Measurements from ENCODE around the gene GJD3. TPM values are rescaled to one million over a fixed set of nuclear protein-coding genes. Genes with fewer than 3 reads are reported as not detected.

GJD3 gene
- total RNA-seq, 1 donor from 2014 or later, result not detected

DNA sequence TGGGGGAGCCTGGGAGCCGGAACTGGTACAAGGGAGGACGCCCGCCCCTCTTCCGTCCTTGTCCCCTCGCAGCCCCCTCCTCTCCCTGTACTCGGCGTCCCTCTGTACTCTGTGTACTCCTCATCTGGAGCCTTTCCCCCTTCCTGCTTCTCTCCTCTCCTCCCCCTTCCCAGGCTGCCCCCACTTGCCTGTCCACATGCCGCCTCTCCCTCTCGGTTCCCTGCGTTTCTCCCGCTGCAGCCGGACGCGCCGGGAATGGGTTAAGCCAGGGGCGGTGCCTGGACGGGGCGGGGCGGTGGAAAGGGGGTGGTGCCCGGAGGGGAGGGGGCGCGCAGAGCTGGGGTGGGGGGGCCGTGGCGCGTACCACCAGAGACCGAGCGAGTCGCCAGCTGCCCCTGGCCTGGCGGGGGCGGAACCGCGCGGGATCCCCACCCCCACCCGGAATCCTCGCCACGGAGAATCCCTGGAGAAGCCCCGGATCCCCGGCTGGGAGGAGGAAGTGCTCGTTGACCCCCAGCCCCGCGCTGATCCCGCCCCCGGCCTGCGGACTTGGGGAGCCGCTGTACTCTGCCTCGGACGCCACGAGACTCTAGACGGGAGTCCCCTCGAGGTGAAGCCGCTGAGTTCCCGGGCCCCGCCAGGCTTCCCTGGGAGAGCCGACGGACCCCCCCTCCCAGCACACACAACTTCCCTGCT is 22.6 kb downstream of the GJD3 start:
- intact Hi-C loops (cut with DNase I), result loop anchor here (1.0 kb wide), 3 partner anchors 10 to 24 kb away; no protein-coding TSS in a partner anchor
- Histone ChIP-seq H3K27ac (peak overlapping the region; percentile 92 to 94), H3K4me3 (peak overlapping the region; percentile 84 to 91), H3K36me3 (no peaks in the 10 kb centered on the region), H3K27me3 (no peaks in the 10 kb centered on the region), H3K9me3 (no peaks in the 10 kb centered on the region), H3K4me1 (peaks cover 15 to 28% of the 10 kb centered on the region in 2 donors)
- peak in 1 of 2 donors; percentile 87 for DNase-seq (ENCODE audit: low spot score in 2 of 2)
- TF ChIP-seq CTCF (IDR thresholded peaks at IDR 0.05), result no peak

DNA sequence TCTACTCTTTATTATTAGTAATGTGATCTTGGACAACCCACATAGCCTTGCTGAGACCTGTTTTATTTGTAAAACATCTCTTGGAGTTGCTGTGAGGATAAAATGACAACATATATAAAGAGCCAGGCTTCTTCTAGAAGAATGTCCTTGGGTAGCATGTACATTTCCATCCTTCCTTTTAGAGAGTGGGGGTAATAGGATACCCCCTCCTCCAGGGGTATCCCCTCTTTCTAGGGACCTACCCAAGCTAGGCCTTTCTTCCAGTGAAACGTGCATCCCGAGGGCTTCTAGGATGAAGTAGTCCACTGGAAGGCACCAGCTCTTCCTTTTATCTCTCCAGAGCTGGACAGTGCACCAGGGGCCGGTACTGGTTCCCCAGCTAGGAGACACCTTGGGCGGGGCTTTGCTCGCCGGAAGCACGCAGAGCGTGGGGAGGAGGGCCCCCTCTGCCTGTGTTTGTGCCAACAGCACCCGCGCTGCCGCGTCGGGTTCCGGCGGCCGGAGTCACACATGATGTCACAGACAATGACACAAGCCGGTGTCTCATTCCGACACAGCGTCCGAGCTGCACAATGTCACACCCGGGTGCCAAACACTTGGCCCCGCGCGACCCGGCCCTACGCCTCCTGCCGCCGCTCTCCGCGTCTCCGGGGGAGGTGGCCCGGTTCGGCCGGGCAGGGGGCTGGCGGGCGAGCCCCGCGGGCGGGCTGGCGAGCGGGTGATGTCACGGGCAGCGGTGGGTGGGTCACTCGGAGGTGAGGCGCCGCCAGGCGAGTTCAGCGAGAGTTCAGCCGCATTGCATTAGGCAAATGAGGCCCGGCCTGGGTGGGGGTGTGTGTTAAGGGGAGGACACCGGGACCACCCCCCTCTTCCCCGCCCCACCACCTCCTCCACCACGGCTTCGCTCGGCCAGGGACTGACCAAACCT is 23.4 kb downstream of the GJD3 start:
- peak overlapping the region; percentile 84 to 91 for H3K4me3 ChIP-seq
- H3K36me3 ChIP-seq, result no peaks in the 10 kb centered on the region
- no peaks in the 10 kb centered on the region for H3K27me3 ChIP-seq
- intact Hi-C loops (cut with DNase I), result loop anchor here (1.0 kb wide), 3 partner anchors 9 to 23 kb away; no protein-coding TSS in a partner anchor
- H3K4me1 ChIP-seq, result peaks cover 10 to 21% of the 10 kb centered on the region in 2 donors
- peak; percentile 88 to 98 for DNase-seq (ENCODE audit: low spot score in 2 of 2)
- no peaks in the 10 kb centered on the region for H3K9me3 ChIP-seq
- peak overlapping the region; percentile 92 to 94 for H3K27ac ChIP-seq
- TF ChIP-seq CTCF (IDR thresholded peaks at IDR 0.05), result no peak

GRCh38 chr17:40340327-40340726 is 24.2 kb downstream of the GJD3 start:
- peak overlapping the region; percentile 92 to 94 for H3K27ac ChIP-seq
- intact Hi-C loops (cut with DNase I), result no loop called here
- H3K27me3 ChIP-seq, result no peaks in the 10 kb centered on the region
- no peak overlapping the region for H3K4me3 ChIP-seq
- peaks cover 5 to 22% of the 10 kb centered on the region in 2 donors for H3K4me1 ChIP-seq
- H3K9me3 ChIP-seq, result no peaks in the 10 kb centered on the region
- TF ChIP-seq CTCF (IDR thresholded peaks at IDR 0.05), result no peak
- no peak for DNase-seq (ENCODE audit: low spot score in 2 of 2)
- H3K36me3 ChIP-seq, result no peaks in the 10 kb centered on the region

DNA sequence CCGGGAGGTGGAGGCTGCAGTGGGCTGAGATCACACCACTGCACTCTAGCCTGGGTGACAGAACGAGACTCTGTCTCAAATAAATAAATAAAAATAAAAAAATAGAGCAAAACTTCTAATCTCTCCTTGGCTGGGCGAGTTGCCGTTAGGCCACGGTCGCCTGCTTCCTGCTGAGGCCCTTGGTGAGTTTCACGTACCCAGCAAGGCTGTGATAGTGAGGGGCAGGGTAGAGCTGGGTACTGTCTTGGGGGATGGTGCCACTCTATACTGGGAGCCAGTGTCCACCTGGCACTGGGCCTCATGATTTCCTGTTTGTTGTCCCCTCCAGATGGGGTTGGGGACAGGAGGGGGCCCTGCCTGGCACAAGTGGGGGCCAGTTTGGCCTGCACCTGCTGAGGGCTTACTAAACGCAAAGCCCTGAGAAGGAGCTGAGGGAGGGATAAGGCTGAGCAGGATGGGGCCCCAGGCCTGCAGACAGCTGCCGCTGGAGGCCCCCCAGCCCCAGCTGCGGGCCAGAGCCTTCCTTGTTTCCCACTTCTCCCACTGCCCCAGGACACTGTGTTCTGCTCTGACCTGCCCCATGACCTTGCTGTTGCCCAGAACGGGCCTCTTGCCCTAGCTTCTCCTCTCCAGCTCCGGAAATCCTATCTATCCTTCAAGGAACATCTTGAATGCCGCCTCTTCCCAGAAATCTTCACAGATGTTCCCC is 25.4 kb downstream of the GJD3 start:
- no peak for DNase-seq (ENCODE audit: low spot score in 2 of 2)
- no peaks in the 10 kb centered on the region for H3K27me3 ChIP-seq
- no peak overlapping the region for H3K4me3 ChIP-seq
- H3K4me1 ChIP-seq, result peaks cover 15 to 25% of the 10 kb centered on the region in 2 donors
- H3K27ac ChIP-seq, result peak overlapping the region in 1 of 2 donors; percentile 33
- H3K36me3 ChIP-seq, result no peaks in the 10 kb centered on the region
- no peaks in the 10 kb centered on the region for H3K9me3 ChIP-seq
- intact Hi-C loops (cut with DNase I), result no loop called here
- TF ChIP-seq CTCF (IDR thresholded peaks at IDR 0.05), result no peak

DNA sequence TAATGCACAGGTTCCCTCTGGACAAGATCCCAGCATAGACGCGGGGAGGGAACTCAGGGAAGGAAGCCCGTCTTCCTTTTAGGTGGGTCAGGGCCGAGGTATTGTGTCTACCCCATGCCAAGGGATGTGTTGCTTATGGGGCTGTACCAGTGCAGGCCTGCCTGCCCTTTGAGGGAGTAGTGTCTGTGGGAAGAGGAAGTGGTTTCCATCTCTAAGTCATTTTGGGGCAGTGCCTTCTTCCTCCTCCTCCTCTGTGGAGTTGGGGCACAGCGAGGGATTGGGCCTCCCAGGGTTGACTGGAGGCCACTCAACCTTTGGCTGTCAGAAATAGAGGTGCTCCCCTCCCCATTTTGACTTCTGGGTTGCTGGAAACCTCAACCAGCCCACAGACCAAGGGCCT is 26.5 kb downstream of the GJD3 start:
- Histone ChIP-seq H3K4me3 (no peak overlapping the region), H3K4me1 (peaks cover 23 to 36% of the 10 kb centered on the region in 2 donors), H3K36me3 (no peaks in the 10 kb centered on the region), H3K27me3 (no peaks in the 10 kb centered on the region), H3K9me3 (no peaks in the 10 kb centered on the region), H3K27ac (peak overlapping the region in 1 of 2 donors; percentile 19)
- intact Hi-C loops (cut with DNase I), result no loop called here
- no peak for DNase-seq (ENCODE audit: low spot score in 2 of 2)
- no peak for TF ChIP-seq CTCF (IDR thresholded peaks at IDR 0.05)
